Activated naive CD4-positive, alpha-beta T cell treated with anti-CD3 and anti-CD28 coated beads, Interleukin-2, amount 10 ng/mL, durations not matched to agents 7 days and 5 days (primary cell): Measurements from ENCODE around the gene NDST1.

Experiments used
- CTCF ChIA-PET: fragments of 350-600 bp; sonication (Branson Sonifier 250); formaldehyde crosslinking; loops from one replicate; lab custom pipeline; 2021; ENCODE audit warnings: antibody characterized with exemption; lab: Charles Lee
- DNase-seq: peaks from one replicate; pipeline ENCODE4 v3.0.0-alpha.2; 2020
- H3K27ac Mint-ChIP-seq: one replicate; pipeline ENCODE4 v1.8.0; 2021; ENCODE audit warnings: mild to moderate bottlenecking, moderate library complexity, mixed read lengths
- H3K27me3 Mint-ChIP-seq: one replicate; pipeline ENCODE4 v1.8.0; 2021; ENCODE audit warnings: mild to moderate bottlenecking, mixed read lengths
- H3K36me3 Mint-ChIP-seq: one replicate; pipeline ENCODE4 v1.8.0; 2021; ENCODE audit warnings: mixed read lengths
- H3K4me1 Mint-ChIP-seq: one replicate; pipeline ENCODE4 v1.8.0; 2021; ENCODE audit warnings: mixed read lengths
- H3K4me3 Mint-ChIP-seq: one replicate; pipeline ENCODE4 v1.8.0; 2021; ENCODE audit warnings: mild to moderate bottlenecking, moderate library complexity, mixed read lengths
- H3K9me3 Mint-ChIP-seq: one replicate; pipeline ENCODE4 v1.8.0; 2021; ENCODE audit warnings: mixed read lengths

The NDST1 gene

DNA sequence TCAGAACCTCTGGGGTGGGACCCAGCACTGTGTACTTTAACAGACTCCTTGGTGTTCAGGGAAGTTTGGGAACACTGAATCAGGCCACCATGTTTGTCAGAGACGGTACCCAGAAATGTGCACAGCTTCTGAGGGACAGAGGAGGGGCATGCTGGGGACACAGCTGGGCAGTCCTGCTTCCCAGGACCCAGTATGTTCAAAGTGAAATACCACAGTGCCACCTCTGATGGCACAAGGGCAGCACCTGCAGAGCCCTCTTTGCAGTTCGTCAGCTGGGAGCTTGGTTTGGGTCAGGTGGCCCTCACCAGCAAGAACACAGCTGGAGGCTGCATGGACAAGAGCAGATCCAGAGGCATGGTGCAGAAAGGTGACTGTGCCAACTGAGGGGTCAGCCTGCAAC is 51.2 kb downstream of the NDST1 start:
- Mint-ChIP-seq H3K27ac (no peak overlapping the region), H3K4me3 (no peak overlapping the region), H3K9me3 (no peaks in the 10 kb centered on the region), H3K4me1 (no peaks in the 10 kb centered on the region), H3K36me3 (no peaks in the 10 kb centered on the region), H3K27me3 (peaks cover 7% of the 10 kb centered on the region)
- DNase-seq: no peak
- CTCF ChIA-PET: interaction anchor here (0.7 to 5.8 kb wide), 15 partner anchors 7 to 606 kb away, joined by 3 to 81 read pairs (median 4); partner anchors contain the start of gene IRGM

GRCh38 chr5:150559701-150560100 is 51.8 kb downstream of the NDST1 start:
- DNase-seq: no peak
- no peaks in the 10 kb centered on the region for H3K9me3 Mint-ChIP-seq
- CTCF ChIA-PET: interaction anchor here (0.6 to 5.8 kb wide), 28 partner anchors 9 to 605 kb away, joined by 3 to 81 read pairs (median 4); partner anchors contain the start of genes IRGM, RBM22 and SMIM3
- H3K27ac Mint-ChIP-seq: no peak overlapping the region
- no peaks in the 10 kb centered on the region for H3K36me3 Mint-ChIP-seq
- H3K4me3 Mint-ChIP-seq: no peak overlapping the region
- H3K4me1 Mint-ChIP-seq: no peaks in the 10 kb centered on the region
- H3K27me3 Mint-ChIP-seq: peaks cover 7% of the 10 kb centered on the region

DNA sequence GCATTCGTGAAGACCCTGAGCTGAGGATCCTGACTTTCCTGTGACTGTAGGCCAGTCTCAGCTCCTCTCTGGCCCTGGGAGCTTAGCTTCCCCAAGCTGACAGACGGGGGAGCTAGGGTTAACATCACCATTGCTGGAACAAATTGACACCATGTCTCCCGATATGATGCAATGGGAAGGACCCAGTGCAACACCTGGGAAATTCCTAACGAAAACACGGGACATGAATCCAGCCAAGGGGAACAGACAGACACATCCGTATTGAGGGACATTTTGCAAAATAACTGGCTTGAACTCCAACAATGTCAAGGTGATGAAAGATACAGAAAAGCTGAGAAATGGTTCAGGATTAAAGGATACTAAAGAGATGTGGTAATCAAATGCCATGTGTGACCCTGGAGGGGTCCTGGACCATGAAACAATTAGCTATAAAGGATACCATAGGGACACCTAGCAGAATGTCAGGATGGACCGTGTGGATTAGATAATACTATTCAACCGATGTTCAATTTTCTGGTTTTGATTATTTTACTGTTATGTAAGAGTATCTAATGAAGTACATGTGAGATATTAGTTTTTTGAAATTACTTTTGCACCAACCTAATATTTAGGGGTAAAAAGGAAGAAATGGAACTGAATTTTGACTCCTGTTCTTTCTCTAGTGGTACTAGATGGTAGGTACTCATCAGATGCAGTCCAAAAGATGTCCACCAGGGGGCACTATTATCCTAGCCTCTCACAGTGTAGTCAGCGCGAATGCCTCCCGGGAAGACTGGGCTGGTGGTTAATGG is 52.7 kb downstream of the NDST1 start:
- Mint-ChIP-seq H3K36me3 (no peaks in the 10 kb centered on the region), H3K27me3 (peaks cover 7% of the 10 kb centered on the region), H3K27ac (no peak overlapping the region), H3K4me1 (no peaks in the 10 kb centered on the region), H3K4me3 (no peak overlapping the region), H3K9me3 (no peaks in the 10 kb centered on the region)
- CTCF ChIA-PET: interaction anchor here (0.6 to 5.8 kb wide), 29 partner anchors 9 to 604 kb away, joined by 3 to 81 read pairs (median 4); partner anchors contain the start of genes IRGM, RBM22 and SMIM3
- peak; percentile 91 for DNase-seq

- no peaks in the 10 kb centered on the region for H3K9me3 Mint-ChIP-seq
Measured at GRCh38 chr5:150561192-150561512, 53.2 kb downstream of the NDST1 start.

GRCh38 chr5:150561571-150562275 is 53.8 kb downstream of the NDST1 start:
- DNase-seq: no peak
- H3K4me3 Mint-ChIP-seq: no peak overlapping the region
- H3K27me3 Mint-ChIP-seq: peaks cover 7% of the 10 kb centered on the region
- no peaks in the 10 kb centered on the region for H3K4me1 Mint-ChIP-seq
- no peaks in the 10 kb centered on the region for H3K36me3 Mint-ChIP-seq
- CTCF ChIA-PET: interaction anchor here (0.6 to 5.8 kb wide), 16 partner anchors 12 to 485 kb away, joined by 3 to 81 read pairs (median 4); partner anchors contain the start of genes IRGM, MYOZ3, RBM22 and SMIM3
- H3K27ac Mint-ChIP-seq: no peak overlapping the region
- H3K9me3 Mint-ChIP-seq: no peaks in the 10 kb centered on the region

More at GRCh38 chr5:150561192-150561512, 53.2 kb downstream of the NDST1 start:
- Mint-ChIP-seq H3K4me3 (no peak overlapping the region), H3K4me1 (no peaks in the 10 kb centered on the region), H3K27me3 (peaks cover 7% of the 10 kb centered on the region), H3K27ac (no peak overlapping the region), H3K36me3 (no peaks in the 10 kb centered on the region)
- CTCF ChIA-PET: interaction anchor here (0.8 to 5.8 kb wide), 17 partner anchors 10 to 554 kb away, joined by 3 to 81 read pairs (median 4); partner anchors contain the start of genes IRGM, MYOZ3, RBM22 and SMIM3
- no peak for DNase-seq

DNA sequence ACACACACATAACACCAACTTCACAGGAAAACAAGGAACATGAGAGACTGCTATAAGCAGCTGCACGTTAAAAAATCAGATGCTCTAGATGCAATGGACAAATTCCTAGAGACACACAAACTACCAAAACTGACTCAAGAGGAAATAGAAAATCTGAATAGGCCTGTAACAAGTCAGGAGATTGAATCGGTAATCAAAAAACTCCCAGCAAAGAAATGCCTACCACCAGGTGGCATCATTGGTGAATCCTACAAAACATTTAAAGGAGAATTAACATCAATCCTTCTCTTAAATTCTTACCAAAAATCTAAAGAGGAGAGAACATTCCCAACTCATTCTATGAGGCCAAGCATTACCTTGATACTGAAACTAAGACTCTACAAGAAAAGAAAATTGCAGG is 54.9 kb downstream of the NDST1 start:
- peak; percentile 54 for DNase-seq
- H3K4me3 Mint-ChIP-seq: no peak overlapping the region

DNA sequence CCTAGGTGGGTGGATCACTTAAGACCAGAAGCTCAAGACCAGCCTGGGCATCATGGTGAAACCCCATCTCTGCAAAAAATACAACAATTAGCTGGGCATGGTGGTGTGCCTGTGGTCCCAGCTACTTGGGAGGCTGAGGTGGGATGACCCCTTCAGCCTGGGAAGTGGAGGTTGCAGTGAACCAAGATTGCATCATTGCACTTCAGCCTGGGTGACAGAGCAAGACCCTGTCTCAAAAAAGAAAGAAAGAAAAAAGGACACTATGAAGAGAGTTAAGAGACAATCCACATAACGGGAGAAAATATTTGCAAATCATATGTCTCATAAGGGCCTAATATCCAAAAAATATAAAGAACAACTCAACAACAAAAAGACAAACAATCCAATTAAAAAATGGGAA is 57.9 kb downstream of the NDST1 start:
- Mint-ChIP-seq H3K9me3 (no peaks in the 10 kb centered on the region), H3K27ac (no peak overlapping the region), H3K4me1 (no peaks in the 10 kb centered on the region), H3K36me3 (no peaks in the 10 kb centered on the region), H3K4me3 (no peak overlapping the region), H3K27me3 (peaks cover 7% of the 10 kb centered on the region)
- no peak for DNase-seq
- CTCF ChIA-PET: interaction anchor here (0.8 to 1.4 kb wide), 2 partner anchors 236 to 281 kb away, joined by 3 to 6 read pairs; partner anchors contain the start of gene IRGM

More for the DNA sequence above, 54.9 kb downstream of the NDST1 start:
- peaks cover 7% of the 10 kb centered on the region for H3K27me3 Mint-ChIP-seq
- H3K27ac Mint-ChIP-seq: no peak overlapping the region
- no peaks in the 10 kb centered on the region for H3K36me3 Mint-ChIP-seq
- no peaks in the 10 kb centered on the region for H3K9me3 Mint-ChIP-seq
- H3K4me1 Mint-ChIP-seq: no peaks in the 10 kb centered on the region
- CTCF ChIA-PET: interaction anchor here (1.2 to 5.8 kb wide), 2 partner anchors 219 to 284 kb away, joined by 3 to 81 read pairs; partner anchors contain the start of gene IRGM

- no peaks in the 10 kb centered on the region for H3K4me1 Mint-ChIP-seq
- DNase-seq: no peak
- no peaks in the 10 kb centered on the region for H3K9me3 Mint-ChIP-seq
- no peak overlapping the region for H3K27ac Mint-ChIP-seq
- H3K4me3 Mint-ChIP-seq: no peak overlapping the region
- CTCF ChIA-PET: interaction anchor here (0.7 kb wide), 1 partner anchor 9 kb away, joined by 3 read pairs; no protein-coding TSS in a partner anchor
- H3K27me3 Mint-ChIP-seq: peaks cover 7% of the 10 kb centered on the region
- H3K36me3 Mint-ChIP-seq: no peaks in the 10 kb centered on the region
Measured at GRCh38 chr5:150567031-150567717, 59.2 kb downstream of the NDST1 start.

DNA sequence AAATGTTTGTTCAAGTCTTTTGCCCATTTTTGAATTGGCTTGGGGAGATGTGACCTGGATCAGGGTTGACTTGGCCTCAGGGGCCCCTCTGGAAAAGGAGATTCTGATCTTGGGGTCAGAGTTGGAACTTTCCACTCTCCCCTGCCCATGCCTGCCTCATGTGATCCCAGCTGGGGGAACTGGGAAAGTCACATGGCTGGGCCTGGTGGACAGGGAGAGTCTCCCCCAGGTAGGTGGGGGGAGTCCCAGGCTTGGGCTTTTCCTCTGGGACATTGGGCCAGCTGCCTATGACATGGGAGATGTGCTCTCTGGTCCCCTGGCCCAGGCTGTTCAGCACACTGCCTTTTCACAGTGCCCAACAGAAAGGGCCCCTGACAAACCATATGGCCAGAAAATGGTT is 60.7 kb downstream of the NDST1 start:
- Mint-ChIP-seq H3K9me3 (no peaks in the 10 kb centered on the region), H3K27me3 (peaks cover 7% of the 10 kb centered on the region), H3K36me3 (no peaks in the 10 kb centered on the region), H3K4me1 (no peaks in the 10 kb centered on the region), H3K4me3 (no peak overlapping the region), H3K27ac (no peak overlapping the region)
- DNase-seq: no peak
- CTCF ChIA-PET: no interaction called here

DNA sequence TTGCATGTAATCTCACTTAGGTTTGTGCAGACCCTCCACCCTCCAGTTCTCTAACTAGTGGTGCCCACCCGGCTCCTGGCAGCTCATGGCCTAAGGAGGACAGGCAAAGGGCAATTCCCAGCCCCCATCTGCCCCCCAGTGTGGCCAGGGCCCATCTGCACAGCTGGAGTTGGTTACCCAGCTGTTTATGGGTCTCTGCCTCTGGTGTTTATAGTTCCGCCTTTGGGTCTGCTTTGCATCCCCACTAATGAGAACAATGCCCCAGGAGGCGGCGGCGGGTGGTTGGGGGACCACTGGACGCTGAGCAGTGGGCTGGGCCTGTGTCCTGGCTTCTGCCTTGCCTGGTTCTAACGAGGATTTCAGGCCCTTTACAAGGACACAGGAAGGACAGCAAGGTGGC is 62.4 kb downstream of the NDST1 start:
- no peak for DNase-seq
- H3K4me3 Mint-ChIP-seq: no peak overlapping the region
- CTCF ChIA-PET: no interaction called here
- H3K36me3 Mint-ChIP-seq: no peaks in the 10 kb centered on the region
- no peak overlapping the region for H3K27ac Mint-ChIP-seq
- no peaks in the 10 kb centered on the region for H3K4me1 Mint-ChIP-seq
- H3K9me3 Mint-ChIP-seq: no peaks in the 10 kb centered on the region
- H3K27me3 Mint-ChIP-seq: peaks cover 7% of the 10 kb centered on the region

DNA sequence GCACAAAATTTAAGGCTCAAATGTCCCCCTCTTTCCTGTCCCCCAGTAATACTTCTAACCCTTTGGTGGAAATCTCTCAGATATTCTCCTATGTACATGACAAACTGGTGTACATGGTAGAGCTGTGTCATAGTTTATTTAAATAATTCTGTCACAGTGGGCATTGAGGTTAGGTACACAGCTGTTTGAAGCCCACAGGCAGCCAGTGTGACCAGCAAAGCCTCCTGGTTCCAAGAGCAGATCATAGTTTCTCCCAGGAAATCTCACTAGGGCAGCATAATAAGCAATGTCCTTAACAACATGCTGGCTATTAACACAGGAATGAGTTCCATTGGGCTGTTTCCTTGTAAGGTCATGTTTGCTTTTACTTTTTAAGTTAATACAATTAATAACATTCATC is 63.9 kb downstream of the NDST1 start:
- H3K4me1 Mint-ChIP-seq: no peaks in the 10 kb centered on the region
- H3K27ac Mint-ChIP-seq: no peak overlapping the region
- CTCF ChIA-PET: no interaction called here
- no peaks in the 10 kb centered on the region for H3K9me3 Mint-ChIP-seq
- no peaks in the 10 kb centered on the region for H3K36me3 Mint-ChIP-seq
- H3K4me3 Mint-ChIP-seq: no peak overlapping the region
- DNase-seq: no peak
- H3K27me3 Mint-ChIP-seq: peaks cover 7% of the 10 kb centered on the region

DNA sequence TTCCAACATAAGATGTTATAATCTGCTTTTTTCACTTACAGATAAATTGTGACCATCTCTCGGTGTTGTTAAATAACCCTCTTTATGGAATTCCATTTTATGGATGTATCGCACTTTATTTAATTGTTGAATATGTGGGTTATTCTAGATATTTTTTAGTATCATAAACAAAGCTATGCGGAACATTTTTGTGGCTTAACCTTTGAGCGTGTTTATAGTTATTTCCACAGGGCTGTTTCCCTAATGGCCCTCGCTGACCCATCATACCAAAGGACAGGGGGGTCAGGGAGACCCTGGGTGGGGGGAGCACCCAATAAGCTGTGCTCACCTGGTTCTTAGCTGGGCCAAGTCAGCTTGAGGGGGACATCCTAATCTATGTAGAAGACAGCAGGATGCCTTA is 65.3 kb downstream of the NDST1 start:
- H3K4me1 Mint-ChIP-seq: no peaks in the 10 kb centered on the region
- peaks cover 7% of the 10 kb centered on the region for H3K27me3 Mint-ChIP-seq
- no peak for DNase-seq
- CTCF ChIA-PET: interaction anchor here (0.6 to 0.9 kb wide), 3 partner anchors 10 to 25 kb away, joined by 3 read pairs; no protein-coding TSS in a partner anchor
- no peak overlapping the region for H3K4me3 Mint-ChIP-seq
- H3K36me3 Mint-ChIP-seq: no peaks in the 10 kb centered on the region
- no peak overlapping the region for H3K27ac Mint-ChIP-seq
- no peaks in the 10 kb centered on the region for H3K9me3 Mint-ChIP-seq

DNA sequence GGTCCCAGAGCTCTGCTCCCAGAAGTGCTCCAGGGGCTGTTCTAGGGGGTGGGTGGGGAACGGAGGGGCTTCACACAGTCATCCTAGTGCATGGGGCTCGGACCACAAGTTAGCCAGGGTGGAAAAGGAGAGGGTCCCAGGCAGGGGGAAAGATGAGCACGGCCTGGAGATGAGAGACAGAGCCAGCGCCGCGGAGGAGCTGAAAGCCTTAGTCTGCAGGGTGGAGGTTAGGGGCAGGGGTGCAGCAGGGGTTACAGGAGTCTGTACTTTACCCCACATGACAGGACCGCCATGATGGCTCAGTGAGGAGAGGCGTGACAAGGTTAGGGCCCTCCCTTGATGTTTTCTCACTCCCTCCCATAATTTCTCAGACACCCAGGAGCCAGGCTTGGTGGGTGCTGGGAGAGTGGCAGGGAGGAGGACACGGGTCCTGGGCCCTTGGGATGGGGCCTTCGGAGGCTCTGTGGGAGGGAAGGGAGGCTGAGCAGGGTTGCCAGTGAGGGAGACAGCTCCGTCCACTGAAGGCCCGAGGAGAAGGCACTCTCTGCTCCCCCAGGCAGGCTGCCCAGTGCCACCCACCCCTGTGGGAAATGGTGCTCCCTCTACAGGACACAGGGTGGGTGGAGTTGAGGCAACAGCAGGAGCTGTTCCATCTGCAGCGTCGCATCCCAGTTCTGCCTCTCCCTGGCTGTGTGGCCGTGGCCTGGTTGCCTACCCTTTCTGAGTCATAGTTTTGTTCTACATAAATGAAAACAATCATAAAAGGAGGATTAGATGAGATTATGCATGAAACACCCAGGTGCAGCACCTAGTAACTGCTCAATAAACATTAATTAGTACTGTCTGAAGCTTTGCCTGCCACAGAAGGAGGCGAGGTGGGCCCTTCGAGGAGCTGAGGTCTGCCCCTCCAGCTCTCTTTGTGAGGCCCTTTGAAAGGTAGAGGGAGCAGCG is 66.2 kb downstream of the NDST1 start:
- H3K4me3 Mint-ChIP-seq: no peak overlapping the region
- no peaks in the 10 kb centered on the region for H3K9me3 Mint-ChIP-seq
- DNase-seq: no peak
- no peak overlapping the region for H3K27ac Mint-ChIP-seq
- CTCF ChIA-PET: interaction anchor here (0.8 to 0.9 kb wide), 2 partner anchors 9 to 12 kb away, joined by 3 read pairs; no protein-coding TSS in a partner anchor
- H3K36me3 Mint-ChIP-seq: no peaks in the 10 kb centered on the region
- H3K4me1 Mint-ChIP-seq: no peaks in the 10 kb centered on the region
- peaks cover 2% of the 10 kb centered on the region for H3K27me3 Mint-ChIP-seq
